LNCaP clone FGC (cell line): ENCODE measurements around the gene PHF19.

Experiments used
- DNase-seq: peaks from one replicate; pipeline ENCODE4 v3.0.0-alpha.2; 2011; ENCODE audit warnings: low read depth
- H3K4me3 ChIP-seq: 2 replicates; pipeline ENCODE4 v1.5.1; 2011; ENCODE audit warnings: mild to moderate bottlenecking, low read depth, low read length, control low read depth
- CTCF ChIP-seq: IDR thresholded peaks from 2 replicates; pipeline ENCODE4 v1.5.1; 2012; ENCODE audit warnings: mild to moderate bottlenecking; ENCODE audit not compliant: control insufficient read depth, insufficient read depth; ENCODE audit errors: extremely low read depth

The PHF19 gene

GRCh38 chr9:120876842-120877240 lies at the start of gene PHF19:
Gene PHF19 (minus strand): TSS chr9:120877188. CDS start chr9:120874741, 2,447 bp downstream.
- no peak for DNase-seq
- TF ChIP-seq CTCF = no peak

DNA sequence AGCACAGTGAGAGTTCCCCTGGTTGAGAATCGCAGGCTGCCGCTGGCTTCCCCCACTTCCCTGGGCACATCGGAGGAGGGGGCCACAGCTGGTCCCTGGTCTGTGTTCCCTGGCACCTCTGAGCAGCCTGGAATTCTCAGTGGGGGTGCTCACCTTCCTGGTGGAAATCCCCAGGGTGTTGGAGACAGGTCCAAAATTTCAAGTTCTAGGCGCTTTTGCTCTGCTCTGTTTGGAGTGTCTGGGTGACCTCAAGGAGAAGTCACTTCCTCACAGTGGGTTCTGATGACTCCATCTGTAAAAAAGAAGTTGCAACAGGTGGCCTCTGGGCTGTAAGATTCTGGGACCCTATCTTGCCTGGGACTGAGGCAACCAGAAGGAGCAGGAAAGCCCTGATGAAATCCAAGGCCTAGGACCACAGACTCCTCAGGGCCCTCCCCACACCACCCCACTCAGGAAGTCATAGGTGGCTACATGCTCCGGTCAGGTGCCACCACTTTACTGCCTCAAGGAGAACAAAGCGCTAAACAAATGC lies 49.5 kb upstream of the PHF19 start, which contains the start of gene TRAF1:
Gene TRAF1 (minus strand): TSS at position 400 of the 532 bp plus-strand sequence. CDS start 721 bp downstream, outside the sequence.
- no peak for DNase-seq
- no peak within 1 kb of the TSS for H3K4me3 ChIP-seq
- TF ChIP-seq CTCF = no peak

More at GRCh38 chr9:120876842-120877240, at the start of gene PHF19:
- H3K4me3 ChIP-seq = peak within 1 kb of the TSS; percentile 46

DNA sequence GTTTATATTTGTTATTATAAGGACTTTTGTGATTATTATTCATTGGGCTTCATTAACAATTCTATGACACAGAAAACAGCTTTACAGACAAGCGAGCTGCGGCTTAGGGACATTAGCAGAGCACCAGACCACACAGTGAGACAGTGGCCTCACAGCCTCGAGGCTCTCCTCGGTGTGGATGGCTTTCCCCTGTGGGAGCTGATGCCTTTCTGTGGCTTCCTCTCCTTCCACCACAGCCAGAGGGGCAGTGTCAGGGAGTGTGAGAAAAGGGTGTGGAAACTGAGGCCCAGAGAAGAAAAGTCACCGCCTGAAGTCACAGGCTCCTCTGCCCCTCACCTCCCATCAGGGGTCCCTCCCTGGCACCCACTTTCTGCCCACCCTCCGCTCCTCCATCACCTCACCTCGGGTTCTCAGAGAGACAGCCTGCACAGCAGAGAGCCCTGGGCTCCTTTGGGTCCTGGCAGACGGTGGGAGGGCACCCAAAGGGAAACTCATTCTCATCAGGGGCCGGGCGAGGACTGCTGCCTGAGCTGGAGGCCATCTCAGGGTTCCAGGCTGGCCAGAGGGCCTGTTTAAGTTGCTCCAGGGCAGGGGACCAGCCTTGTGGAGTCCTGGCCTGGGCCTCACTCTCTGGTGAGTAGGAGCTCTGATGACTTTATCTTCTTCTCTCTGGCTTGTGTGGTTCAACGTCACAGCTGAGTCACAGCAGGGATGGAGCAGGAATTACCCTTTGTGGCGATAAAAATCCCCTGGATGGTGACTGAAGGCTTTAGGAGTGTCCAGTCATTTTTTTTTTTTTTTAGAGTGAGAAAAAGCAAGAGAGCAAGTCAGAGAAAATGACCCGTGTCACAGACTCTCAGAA lies 48.8 kb upstream of the PHF19 start:
- no peak for TF ChIP-seq CTCF
- DNase-seq = no peak
- no peak overlapping the region for H3K4me3 ChIP-seq

- no peak for TF ChIP-seq CTCF
- DNase-seq = no peak
- H3K4me3 ChIP-seq = no peak overlapping the region
Observed at GRCh38 chr9:120924698-120925534, 47.9 kb upstream of the PHF19 start.

- DNase-seq = no peak
- H3K4me3 ChIP-seq = no peak overlapping the region
- no peak for TF ChIP-seq CTCF
Observed at GRCh38 chr9:120923620-120924328, 46.8 kb upstream of the PHF19 start.
